Gastrocnemius medialis (tissue), 4 donors: ENCODE measurements around the gene APP. TPM values are rescaled to one million over a fixed set of nuclear protein-coding genes. Genes with fewer than 3 reads are reported as not detected.

Source experiments
- ATAC-seq, 2 donors: fragments of 150-250 bp; one replicate each; pipeline ENCODE4 v1.9.1; 2016
- DNase-seq, 2 donors: peaks; one replicate each; pipeline ENCODE4 v3.0.0-alpha.2; 2019
- H3K27ac ChIP-seq, 4 donors: fragments of 200-600 bp; sonication (generic); 1 replicate in 1 of 4; 2 replicates in 3 of 4; pipeline ENCODE4 v1.5.1; 2016 to 2018; ENCODE audit warnings: mild to moderate bottlenecking in 2 of 4, moderate library complexity in 1 of 4
- H3K27me3 ChIP-seq, 3 donors: fragments of 200-600 bp; sonication (generic) in 2 of 3; 1 replicate in 1 of 3; 2 replicates in 2 of 3; pipeline versions ENCODE4 v1.5.1 to v1.6.0; 2016 to 2019; ENCODE audit warnings: mild to moderate bottlenecking in 1 of 3, moderate library complexity in 1 of 3
- H3K36me3 ChIP-seq, 2 donors: fragments of 200-600 bp; sonication (generic) in 1 of 2; one replicate each; pipeline ENCODE4 v1.5.1; 2017 to 2018
- H3K4me1 ChIP-seq, 2 donors: fragments of 200-600 bp; sonication (generic) in 1 of 2; one replicate each; pipeline ENCODE4 v1.5.1; 2016 to 2017; ENCODE audit warnings: mild to moderate bottlenecking in 2 of 2
- H3K4me3 ChIP-seq, 4 donors: fragments of 200-600 bp; sonication (generic) in 3 of 4; 1 replicate in 1 of 4; 2 replicates in 3 of 4; pipeline ENCODE4 v1.5.1; 2016 to 2019; ENCODE audit warnings: mild to moderate bottlenecking in 2 of 4
- H3K9me3 ChIP-seq, 3 donors: fragments of 200-600 bp; sonication (generic) in 2 of 3; 1 replicate in 1 of 3; 2 replicates in 2 of 3; pipeline ENCODE4 v1.5.1; 2016 to 2019
- POLR2A ChIP-seq, 2 donors: fragments of 450-650 bp; IDR thresholded peaks; one replicate each; pipeline ENCODE4 v1.6.1; 2017; ENCODE audit warnings: antibody characterized with exemption in 2 of 2, mild to moderate bottlenecking in 2 of 2, moderate library complexity in 2 of 2
- in situ Hi-C, 4 donors: fragments of 200-750 bp; cut with MboI; loops; one replicate each; pipeline versions ENCODE4 v1.15.0 to v1.8.0; 2017; ENCODE audit warnings: low sequenced_read_pairs in 4 of 4
- intact Hi-C: fragments of 100-400 bp; cut with DNase I; formaldehyde crosslinking; loops from one replicate; pipeline ENCODE4 v1.15.1; 2023; ENCODE audit warnings: low total_unique reads
- total RNA-seq, 4 donors: library from RNA; depleted of rRNA; stranded (reverse); fragments of >200 nt; gene quantifications; one replicate each; pipeline versions ENCODE4 v1.1.0 to v1.2.3, GENCODE V29; 2016
- TF ChIP-seq, protein P1 (sequence below), 5 experiments: fragments of 450-650 bp in 3 of 5; fragments of 200-600 bp in 2 of 5; sonication (generic) in 2 of 5; IDR thresholded peaks in 4 of 5; conservative IDR thresholded peaks in 1 of 5; 1 replicate in 4 of 5; 2 replicates in 1 of 5; pipeline ENCODE4 v1.5.1; 2016 to 2019; ENCODE audit warnings: antibody characterized with exemption in 5 of 5, mild to moderate bottlenecking in 3 of 5, moderate library complexity in 3 of 5

APP gene
- total RNA-seq, 4 donors from 2014 or later = 45.8 to 73.2 (median 70.1) TPM

DNA sequence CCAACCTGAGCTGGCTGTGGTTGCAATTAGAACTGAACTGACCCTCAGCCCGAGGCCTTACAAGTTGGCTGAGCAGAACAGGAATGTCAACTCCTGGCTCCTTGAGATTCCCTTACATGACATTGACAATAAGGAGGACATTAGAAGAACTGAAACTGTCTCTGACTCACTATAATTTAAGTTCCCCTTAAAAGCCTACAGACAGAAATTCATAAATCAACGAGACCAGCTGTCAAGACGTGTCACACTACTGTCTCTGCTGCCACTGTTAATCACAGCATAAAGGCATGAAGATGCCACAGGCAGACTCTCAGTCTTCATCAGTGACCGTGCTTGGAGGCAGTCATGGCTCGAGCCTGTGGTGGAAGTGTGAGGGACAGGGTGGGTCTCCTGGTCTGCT lies 267.0 kb downstream of the APP start:
- Histone ChIP-seq H3K4me1 (peaks cover 0 to under 1% of the 10 kb centered on the region in 2 donors), H3K4me3 (no peak overlapping the region), H3K27ac (no peak overlapping the region), H3K27me3 (no peaks in the 10 kb centered on the region), H3K9me3 (no peaks in the 10 kb centered on the region), H3K36me3 (no peaks in the 10 kb centered on the region)
- ATAC-seq (peak; percentile 22 to 44), DNase-seq (no peak)
- intact Hi-C loops = no loop called here
- in situ Hi-C loops = no loop called here
- TF ChIP-seq, protein P1, sequence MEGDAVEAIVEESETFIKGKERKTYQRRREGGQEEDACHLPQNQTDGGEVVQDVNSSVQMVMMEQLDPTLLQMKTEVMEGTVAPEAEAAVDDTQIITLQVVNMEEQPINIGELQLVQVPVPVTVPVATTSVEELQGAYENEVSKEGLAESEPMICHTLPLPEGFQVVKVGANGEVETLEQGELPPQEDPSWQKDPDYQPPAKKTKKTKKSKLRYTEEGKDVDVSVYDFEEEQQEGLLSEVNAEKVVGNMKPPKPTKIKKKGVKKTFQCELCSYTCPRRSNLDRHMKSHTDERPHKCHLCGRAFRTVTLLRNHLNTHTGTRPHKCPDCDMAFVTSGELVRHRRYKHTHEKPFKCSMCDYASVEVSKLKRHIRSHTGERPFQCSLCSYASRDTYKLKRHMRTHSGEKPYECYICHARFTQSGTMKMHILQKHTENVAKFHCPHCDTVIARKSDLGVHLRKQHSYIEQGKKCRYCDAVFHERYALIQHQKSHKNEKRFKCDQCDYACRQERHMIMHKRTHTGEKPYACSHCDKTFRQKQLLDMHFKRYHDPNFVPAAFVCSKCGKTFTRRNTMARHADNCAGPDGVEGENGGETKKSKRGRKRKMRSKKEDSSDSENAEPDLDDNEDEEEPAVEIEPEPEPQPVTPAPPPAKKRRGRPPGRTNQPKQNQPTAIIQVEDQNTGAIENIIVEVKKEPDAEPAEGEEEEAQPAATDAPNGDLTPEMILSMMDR (IDR thresholded peaks at IDR 0.05 in 4 of 5, conservative IDR thresholded peaks at IDR 0.05 in 1 of 5) = no peak
- TF ChIP-seq POLR2A (IDR thresholded peaks at IDR 0.05) = no peak

DNA sequence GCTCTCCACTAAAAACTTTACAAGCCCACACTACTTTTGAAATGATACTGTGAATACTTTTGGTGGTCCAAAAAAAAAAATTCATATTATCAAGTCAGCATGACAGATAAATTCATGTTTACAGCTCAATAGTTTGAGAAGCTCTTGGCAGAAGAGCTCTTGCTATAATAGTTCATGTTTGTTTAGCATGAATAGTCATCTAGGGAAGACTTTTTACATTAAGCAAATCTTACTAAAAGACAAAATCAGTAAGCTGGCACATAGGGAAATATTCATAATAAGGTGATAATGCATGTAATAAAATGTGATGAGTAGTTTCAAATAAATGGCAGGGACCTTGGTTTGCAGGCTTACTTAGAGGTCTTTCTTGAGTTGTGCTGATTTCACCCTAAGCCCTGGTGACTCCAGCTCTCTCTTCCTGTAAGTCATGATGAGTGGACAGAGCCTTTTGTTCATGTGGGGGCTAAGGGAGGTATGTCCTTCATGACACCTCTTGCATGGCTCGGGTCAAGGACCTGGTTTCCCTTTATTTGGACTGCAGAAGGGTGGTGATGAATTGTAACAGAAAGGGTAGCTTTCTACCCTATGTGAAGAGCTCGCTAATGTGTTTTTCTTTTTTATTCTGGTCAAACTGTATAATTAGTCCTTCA lies 269.1 kb downstream of the APP start:
- intact Hi-C loops (no loop called here), in situ Hi-C loops (no loop called here)
- peaks cover 0 to 5% of the 10 kb centered on the region in 2 donors for H3K4me1 ChIP-seq
- H3K4me3 ChIP-seq = no peak overlapping the region
- no peaks in the 10 kb centered on the region for H3K27me3 ChIP-seq
- ATAC-seq = no peak
- DNase-seq = no peak
- no peak overlapping the region for H3K27ac ChIP-seq
- TF ChIP-seq POLR2A (IDR thresholded peaks at IDR 0.05) = no peak
- TF ChIP-seq, protein P1 (IDR thresholded peaks at IDR 0.05 in 4 of 5, conservative IDR thresholded peaks at IDR 0.05 in 1 of 5) = no peak
- no peaks in the 10 kb centered on the region for H3K36me3 ChIP-seq
- no peaks in the 10 kb centered on the region for H3K9me3 ChIP-seq

DNA sequence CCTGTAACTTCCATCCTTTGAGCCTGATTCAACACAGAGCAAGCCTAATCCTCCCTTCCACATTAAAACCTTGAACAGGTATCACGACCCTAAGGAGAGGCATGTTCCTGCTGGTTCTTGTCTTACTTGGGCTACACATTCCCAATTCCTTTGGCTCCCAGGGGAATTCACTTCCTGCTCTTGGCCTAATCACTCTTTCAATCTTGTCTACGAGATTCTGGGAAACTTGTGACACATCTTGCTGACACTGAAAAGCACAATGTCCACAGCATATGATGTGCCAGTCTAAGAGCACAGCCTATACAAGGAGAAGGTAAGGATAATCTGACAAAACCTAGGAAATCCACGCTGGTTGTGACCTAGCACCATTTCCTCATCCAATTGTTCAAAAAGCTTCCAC lies 271.9 kb downstream of the APP start:
- intact Hi-C loops = no loop called here
- Histone ChIP-seq H3K4me3 (no peak overlapping the region), H3K4me1 (peaks cover 0 to 16% of the 10 kb centered on the region in 2 donors), H3K9me3 (no peaks in the 10 kb centered on the region), H3K27me3 (no peaks in the 10 kb centered on the region), H3K36me3 (no peaks in the 10 kb centered on the region), H3K27ac (peak overlapping the region in 3 of 4 donors; percentile 13 to 24 (median 21))
- TF ChIP-seq, protein P1 (IDR thresholded peaks at IDR 0.05 in 4 of 5, conservative IDR thresholded peaks at IDR 0.05 in 1 of 5) = no peak
- TF ChIP-seq POLR2A (IDR thresholded peaks at IDR 0.05) = no peak
- in situ Hi-C loops = loop anchor here (5.0 to 25.0 kb wide), 3 partner anchors 266 to 814 kb away; no protein-coding TSS in a partner anchor
- ATAC-seq = no peak
- DNase-seq = no peak

DNA sequence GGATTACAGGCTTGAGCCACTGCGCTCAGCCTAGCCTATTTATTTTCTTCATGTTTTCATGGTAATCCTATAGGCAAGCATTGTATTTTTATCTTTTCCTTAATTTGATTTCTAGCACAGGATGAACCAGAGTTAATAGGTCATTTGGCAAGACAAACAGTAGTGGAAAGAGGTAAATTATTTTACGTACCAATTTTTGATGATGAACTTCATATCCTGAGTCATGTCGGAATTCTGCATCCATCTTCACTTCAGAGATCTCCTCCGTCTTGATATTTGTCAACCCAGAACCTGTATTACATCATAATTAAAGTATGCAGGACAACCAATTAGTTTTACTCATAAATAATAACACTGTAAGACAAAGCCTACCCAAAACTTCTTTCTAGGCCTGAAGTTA lies 273.2 kb downstream of the APP start:
- peak overlapping the region in 2 of 4 donors; percentile 9 to 27 for H3K27ac ChIP-seq
- intact Hi-C loops = loop anchor here (2.0 kb wide), 1 partner anchor 273 kb away; the partner anchor contains the start of gene APP

More for the DNA sequence above, 273.2 kb downstream of the APP start:
- in situ Hi-C loops = loop anchor here (5.0 to 25.0 kb wide), 3 partner anchors 267 to 815 kb away; no protein-coding TSS in a partner anchor
- H3K4me3 ChIP-seq = no peak overlapping the region
- H3K9me3 ChIP-seq = no peaks in the 10 kb centered on the region
- no peaks in the 10 kb centered on the region for H3K27me3 ChIP-seq
- no peaks in the 10 kb centered on the region for H3K36me3 ChIP-seq
- TF ChIP-seq, protein P1 (IDR thresholded peaks at IDR 0.05 in 4 of 5, conservative IDR thresholded peaks at IDR 0.05 in 1 of 5) = no peak
- no peak for TF ChIP-seq POLR2A (IDR thresholded peaks at IDR 0.05)
- DNase-seq (no peak), ATAC-seq (no peak)
- peaks cover 0 to 16% of the 10 kb centered on the region in 2 donors for H3K4me1 ChIP-seq
